Left ventricle myocardium inferior (tissue), 1 donor: ENCODE measurements around the gene MUC20. TPM values are rescaled to one million over a fixed set of nuclear protein-coding genes. Genes with fewer than 3 reads are reported as not detected.

Experiments used
- DNase-seq: peaks from one replicate; pipeline ENCODE4 v3.0.0-alpha.2; 2020
- H3K27ac ChIP-seq: fragments of 200-600 bp; replicated peaks from 2 replicates; pipeline ENCODE4 v1.8.0; 2021
- H3K27me3 ChIP-seq: fragments of 200-600 bp; 2 replicates; pipeline ENCODE4 v1.8.0; 2021; ENCODE audit warnings: low read depth
- H3K36me3 ChIP-seq: fragments of 200-600 bp; 2 replicates; pipeline ENCODE4 v1.8.0; 2021
- H3K4me1 ChIP-seq: fragments of 200-600 bp; 2 replicates; pipeline ENCODE4 v1.8.0; 2021
- H3K4me3 ChIP-seq: fragments of 200-600 bp; 2 replicates; pipeline ENCODE4 v1.8.0; 2021; ENCODE audit warnings: mild to moderate bottlenecking, moderate library complexity
- H3K9me3 ChIP-seq: fragments of 200-600 bp; replicated peaks from 2 replicates; pipeline ENCODE4 v1.8.0; 2021
- CTCF ChIP-seq: fragments of 200-600 bp; IDR thresholded peaks from 2 replicates; pipeline ENCODE4 v1.8.0; 2021; ENCODE audit warnings: antibody characterized with exemption, mild to moderate bottlenecking, borderline replicate concordance
- intact Hi-C: fragments of 100-400 bp; cut with micrococcal nuclease; formaldehyde crosslinking; loops from one replicate; pipeline ENCODE4 v1.11.0; 2022
- total RNA-seq: library from RNA; stranded (reverse); fragmentation: NEBNext Ultra II Directional; extraction: Animal tissue kit (Norgen Biotek cat#: 25700); gene quantifications from one replicate; pipeline ENCODE4 v1.2.1, GENCODE V29; 2021
- donor health status: DM: no; HTN: yes; CAD: no; lungs with severe emphysema.

Gene MUC20
- total RNA-seq, 1 donor from 2014 or later: 4.7 TPM

GRCh38 chr3:195698647-195699387 lies 22.0 kb upstream of the MUC20 start:
- no peak for TF ChIP-seq CTCF
- Histone ChIP-seq H3K4me1 (peaks cover 7% of the 10 kb centered on the region), H3K27me3 (no peaks in the 10 kb centered on the region), H3K4me3 (no peak overlapping the region), H3K9me3 (no peaks in the 10 kb centered on the region), H3K27ac (no peak overlapping the region), H3K36me3 (peaks cover 44% of the 10 kb centered on the region)
- DNase-seq: no peak
- intact Hi-C loops: no loop called here

GRCh38 chr3:195699388-195699771 lies 21.4 kb upstream of the MUC20 start:
- Histone ChIP-seq H3K27ac (no peak overlapping the region), H3K4me3 (no peak overlapping the region), H3K27me3 (no peaks in the 10 kb centered on the region), H3K4me1 (peaks cover 7% of the 10 kb centered on the region), H3K9me3 (no peaks in the 10 kb centered on the region), H3K36me3 (peaks cover 38% of the 10 kb centered on the region)
- no peak for TF ChIP-seq CTCF
- no peak for DNase-seq
- intact Hi-C loops: no loop called here

GRCh38 chr3:195699860-195700259 lies 20.9 kb upstream of the MUC20 start:
- Histone ChIP-seq H3K27me3 (no peaks in the 10 kb centered on the region), H3K9me3 (no peaks in the 10 kb centered on the region), H3K4me1 (peaks cover 7% of the 10 kb centered on the region), H3K36me3 (peaks cover 34% of the 10 kb centered on the region), H3K27ac (no peak overlapping the region), H3K4me3 (no peak overlapping the region)
- no peak for TF ChIP-seq CTCF
- DNase-seq: no peak
- intact Hi-C loops: no loop called here

- Histone ChIP-seq H3K4me3 (no peak overlapping the region), H3K4me1 (peaks cover 7% of the 10 kb centered on the region), H3K27ac (no peak overlapping the region), H3K27me3 (no peaks in the 10 kb centered on the region), H3K36me3 (peaks cover 30% of the 10 kb centered on the region), H3K9me3 (no peaks in the 10 kb centered on the region)
- no peak for TF ChIP-seq CTCF
- no peak for DNase-seq
- intact Hi-C loops: no loop called here
These were observed 20.5 kb upstream of the MUC20 start for GRCh38 chr3:195700319-195700718.

GRCh38 chr3:195701042-195701915 lies 19.5 kb upstream of the MUC20 start:
- H3K27me3 ChIP-seq: no peaks in the 10 kb centered on the region
- TF ChIP-seq CTCF: no peak
- H3K4me1 ChIP-seq: peaks cover 7% of the 10 kb centered on the region
- H3K36me3 ChIP-seq: peaks cover 23% of the 10 kb centered on the region
- intact Hi-C loops: no loop called here
- H3K27ac ChIP-seq: no peak overlapping the region
- no peak overlapping the region for H3K4me3 ChIP-seq
- H3K9me3 ChIP-seq: no peaks in the 10 kb centered on the region
- DNase-seq: no peak
